Stimulated activated CD8-positive, alpha-beta memory T cell treated with anti-CD3 and anti-CD28 coated beads, Interleukin-15, amount 100 ng/mL, for 24 hours (primary cell): ENCODE data around the gene TNRC6B.
A peak's percentile ranks its signal among the peaks of the same experiment; 100 is the strongest.

ENCODE experiments used
- DNase-seq: peaks from one replicate; pipeline ENCODE4 v3.0.0-alpha.2; 2020; ENCODE audit warnings: low read depth

TNRC6B gene

DNA sequence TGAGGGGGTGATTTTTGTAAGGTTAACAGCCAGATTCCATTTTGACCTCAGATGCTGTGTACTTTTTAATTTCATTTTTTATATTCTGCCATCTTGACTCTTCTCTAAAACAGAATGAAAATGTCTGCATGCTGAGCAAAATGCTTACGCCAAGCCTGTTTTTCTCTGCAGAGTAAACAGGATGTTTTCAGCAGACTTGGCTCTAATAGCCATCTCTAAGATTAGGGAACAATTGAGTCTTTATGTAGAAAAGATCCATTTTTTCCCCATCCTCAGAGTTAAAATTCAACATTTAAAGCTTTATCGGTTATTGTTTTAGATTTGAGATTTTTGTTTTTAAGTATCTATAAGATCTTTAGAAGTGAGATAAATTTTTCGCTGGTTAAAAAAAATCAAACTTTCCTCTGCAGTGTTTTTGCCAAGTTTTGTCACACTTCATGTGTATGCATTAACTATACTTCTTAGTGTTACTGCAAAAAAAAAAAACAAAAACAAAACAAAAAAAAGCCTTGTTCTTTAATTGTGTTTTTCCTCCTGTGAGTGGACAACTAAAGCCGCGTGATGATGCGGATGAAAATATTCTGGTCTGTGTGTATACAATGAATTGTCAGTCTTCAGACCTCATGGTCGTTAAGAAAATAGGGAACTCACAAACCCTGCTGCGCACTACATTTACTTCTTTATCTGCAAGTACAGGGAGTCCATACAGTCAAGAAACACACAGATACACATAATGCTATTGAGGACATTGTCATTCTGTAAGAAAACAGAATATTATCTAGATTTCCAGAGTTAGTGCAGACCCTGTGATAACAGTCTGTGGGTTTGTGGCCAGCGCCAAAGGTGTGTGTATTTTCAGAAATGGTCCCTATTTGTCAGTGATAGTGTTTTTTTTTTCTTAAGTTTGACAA, 151.1 kb downstream of the TNRC6B start:
- no peak for DNase-seq

DNA sequence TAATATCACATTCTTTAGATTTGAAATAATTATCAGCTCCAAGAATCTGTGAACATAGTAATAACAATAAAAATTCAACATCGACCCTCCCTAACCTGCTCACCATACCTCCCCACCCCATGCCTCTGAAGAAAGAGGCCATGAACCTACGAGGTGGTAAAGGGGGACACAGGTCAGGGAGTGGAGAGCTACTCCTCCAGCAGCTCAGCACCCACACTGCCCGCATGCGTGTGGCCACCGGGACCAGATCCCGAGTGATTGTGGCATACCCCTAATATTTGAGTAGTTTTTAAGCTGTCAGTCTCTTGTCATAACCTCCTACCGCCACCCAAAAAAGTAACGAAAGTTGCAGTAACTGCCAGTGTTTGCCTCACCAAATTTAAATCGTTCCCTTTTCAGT, 151.7 kb downstream of the TNRC6B start:
- no peak for DNase-seq

DNA sequence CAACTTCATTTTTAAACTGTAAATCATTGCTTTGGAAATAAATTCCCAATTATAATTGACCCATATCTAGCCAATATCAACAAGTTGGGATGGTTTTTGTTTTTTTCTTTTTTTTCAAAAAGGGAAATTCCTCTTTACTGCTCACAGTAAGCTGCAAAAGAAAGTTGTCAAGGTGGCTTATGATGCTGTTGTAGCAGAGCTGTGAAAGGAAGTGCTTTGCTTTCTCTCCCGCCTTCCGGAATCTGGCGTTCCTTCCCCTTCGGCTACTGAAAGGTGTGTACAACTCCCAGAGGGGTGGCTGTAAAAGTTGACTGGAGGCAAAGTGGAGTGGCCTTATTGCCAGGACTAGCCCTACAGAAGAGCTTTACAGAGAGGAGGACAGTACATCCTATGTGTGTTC, 152.4 kb downstream of the TNRC6B start:
- no peak for DNase-seq

DNA sequence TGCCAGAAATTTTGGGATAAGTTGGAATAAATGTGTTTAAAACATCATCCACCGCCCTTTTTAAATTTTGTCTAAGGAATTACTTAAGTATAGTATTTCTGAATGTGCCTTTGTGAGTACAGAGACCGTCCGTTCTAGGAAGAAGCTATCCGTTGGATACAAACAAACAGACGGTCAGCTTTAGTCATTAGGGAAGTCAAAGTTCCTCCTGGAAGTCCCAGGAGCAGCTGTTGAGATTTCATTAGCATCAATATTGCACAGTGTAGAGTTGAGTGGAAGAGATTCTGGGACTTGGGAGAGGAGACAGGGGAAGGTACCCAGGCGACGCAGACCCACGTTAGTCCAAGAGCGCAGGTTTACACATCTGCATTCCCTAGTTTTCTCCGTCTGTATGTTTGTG, 152.9 kb downstream of the TNRC6B start:
- no peak for DNase-seq

DNA sequence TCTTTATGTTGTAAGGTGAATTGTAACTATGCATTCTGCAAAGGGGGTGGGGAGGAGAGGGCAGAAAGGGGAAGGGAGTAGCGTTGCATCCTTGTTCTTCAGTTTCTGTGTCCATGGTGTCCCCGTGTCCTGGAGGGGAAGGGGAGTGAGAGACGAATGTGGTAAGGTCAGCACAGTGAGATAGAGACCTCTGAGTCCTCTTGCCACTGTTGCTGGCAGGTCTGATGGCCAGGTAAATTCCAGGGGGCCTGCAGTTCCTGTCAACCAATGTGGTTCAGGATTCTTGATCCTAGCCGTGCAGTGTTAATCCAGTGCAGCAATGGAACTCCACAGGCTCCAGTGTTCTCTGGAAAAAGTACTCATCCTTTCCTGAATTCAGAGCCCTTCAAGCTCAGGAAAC, 154.0 kb downstream of the TNRC6B start:
- DNase-seq: no peak

DNA sequence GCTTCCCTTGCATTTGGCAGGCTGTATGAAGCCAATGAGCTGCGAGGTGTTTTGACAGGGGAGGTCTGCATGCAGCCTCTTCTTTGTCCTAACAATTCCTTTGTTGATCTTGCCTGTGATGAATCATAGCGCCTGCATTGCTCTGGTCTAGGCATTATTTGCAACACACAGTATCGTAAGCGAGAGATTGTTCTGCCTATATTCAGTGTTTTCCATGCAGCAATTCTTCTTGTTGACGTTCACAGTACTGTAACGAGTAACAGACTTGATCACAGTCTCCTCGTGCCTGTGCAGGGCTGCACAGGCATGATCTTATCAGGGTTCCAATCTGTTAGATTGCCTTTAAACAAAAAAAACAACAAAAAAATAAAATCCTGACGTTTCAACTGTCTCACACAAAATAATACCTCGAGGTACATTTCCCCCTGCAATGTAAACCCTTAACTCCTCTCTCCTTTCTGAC, 154.6 kb downstream of the TNRC6B start:
- DNase-seq: no peak

DNA sequence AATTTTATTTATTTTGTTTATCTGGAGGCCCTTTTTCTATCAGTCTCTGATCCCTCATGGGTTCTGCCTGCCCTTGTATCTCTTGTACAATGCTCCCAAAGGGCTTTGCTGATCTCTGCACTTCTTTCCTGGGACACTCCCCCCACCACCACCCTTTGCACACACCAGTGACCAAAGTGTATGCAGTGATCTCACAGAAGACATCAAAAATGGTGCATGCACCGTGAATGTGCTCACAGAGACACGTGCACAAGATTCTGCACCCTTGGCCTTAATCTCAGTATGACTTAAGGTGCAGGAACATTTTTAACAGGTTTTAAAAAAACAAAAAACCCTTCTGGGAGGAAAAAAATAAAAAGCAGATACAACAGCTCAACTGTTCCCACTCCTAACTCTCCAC, 156.3 kb downstream of the TNRC6B start:
- DNase-seq: no peak

DNA sequence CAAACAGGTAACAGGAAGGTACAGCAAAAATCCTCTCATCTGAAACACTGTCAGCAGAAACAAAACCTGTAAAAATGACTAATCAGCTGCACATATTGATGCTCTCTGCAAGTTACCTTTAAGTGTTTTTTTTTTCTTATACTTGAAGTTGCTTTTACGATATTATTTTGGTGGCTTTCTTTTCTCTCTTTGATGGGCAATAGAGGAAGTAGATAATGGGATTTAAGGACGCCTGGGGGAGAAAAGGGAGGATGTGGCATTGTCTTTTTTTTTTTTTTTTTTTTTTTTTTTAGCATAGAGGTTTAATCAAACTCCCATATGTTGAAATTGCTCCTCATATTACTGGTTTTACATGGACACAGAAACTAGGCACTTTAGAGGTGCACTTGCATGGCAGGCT, 157.2 kb downstream of the TNRC6B start:
- DNase-seq: no peak

DNA sequence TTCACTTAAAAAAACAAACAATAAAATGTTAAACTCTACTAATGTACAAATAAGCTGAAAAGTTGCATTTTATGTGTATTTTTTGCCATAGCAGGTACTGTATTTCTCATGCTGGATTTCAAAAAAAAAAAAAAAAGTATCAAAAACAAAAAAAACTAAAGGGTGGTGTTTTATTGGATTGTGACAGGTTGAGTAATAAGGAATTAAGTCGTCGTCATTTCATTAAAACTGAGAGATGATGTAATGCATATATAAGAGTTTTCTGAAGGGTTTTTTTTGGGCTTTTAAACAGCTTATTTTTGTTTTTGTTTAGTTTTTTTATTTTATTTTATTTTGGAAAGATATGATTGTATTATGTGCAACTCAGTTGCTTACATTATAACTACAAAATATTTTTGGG, 157.6 kb downstream of the TNRC6B start:
- no peak for DNase-seq

DNA sequence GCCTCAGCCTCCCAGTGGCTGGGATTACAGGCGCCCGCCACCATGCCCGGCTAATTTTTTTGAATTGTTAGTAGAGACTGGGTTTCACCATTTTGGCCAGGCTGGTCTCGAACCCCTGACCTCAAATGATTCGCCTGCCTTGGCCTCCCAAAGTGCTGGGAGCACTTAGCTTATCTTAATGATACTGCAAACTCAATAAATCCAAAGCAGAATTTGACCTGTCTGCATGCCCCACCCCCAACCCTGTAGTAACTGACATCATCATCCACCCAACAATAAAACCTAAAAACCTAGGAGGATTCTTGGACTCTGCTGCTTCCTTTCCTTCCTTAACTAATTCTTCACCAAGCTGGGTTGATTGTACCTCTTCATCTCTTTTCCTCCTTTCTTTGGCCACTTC, 162.3 kb downstream of the TNRC6B start:
- DNase-seq: no peak

DNA sequence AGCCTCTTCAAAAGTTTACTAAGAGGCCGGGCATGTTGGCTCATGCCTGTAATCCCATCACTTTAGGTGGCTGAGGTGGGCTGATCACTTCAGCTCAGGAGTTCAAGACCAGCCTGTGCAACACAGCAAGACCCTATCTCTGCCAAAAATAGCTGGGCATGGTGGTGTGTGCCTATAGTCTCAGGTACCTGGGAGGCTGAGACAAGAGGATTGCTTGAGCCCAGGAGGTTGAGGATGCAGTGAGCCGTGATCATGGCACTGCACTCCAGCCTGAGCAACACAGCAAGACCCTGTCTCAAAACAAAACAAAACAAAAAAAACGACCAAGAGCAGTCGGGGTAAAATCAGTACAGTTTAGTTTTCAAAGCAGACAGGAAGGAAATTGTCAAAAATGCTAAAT, 163.9 kb downstream of the TNRC6B start:
- DNase-seq: no peak

DNA sequence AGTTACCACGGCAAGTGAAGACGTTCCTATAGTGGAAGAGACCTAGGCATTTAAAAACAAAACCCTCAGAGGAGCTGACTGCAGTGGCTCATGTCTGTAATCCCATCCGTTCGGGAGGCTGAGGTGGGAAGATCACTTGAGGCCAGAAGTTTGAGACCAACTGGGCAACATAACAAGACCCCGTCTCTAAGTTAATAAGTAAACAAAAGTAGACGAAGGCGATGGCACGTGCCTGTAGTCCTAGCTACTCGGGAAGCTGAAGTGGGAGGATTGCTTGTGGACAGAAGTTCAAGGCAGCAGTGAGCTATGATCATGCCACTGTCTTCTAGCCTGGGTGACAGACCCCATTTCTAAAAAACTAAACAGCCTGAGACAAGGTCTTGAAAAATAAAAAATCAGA, 164.8 kb downstream of the TNRC6B start:
- no peak for DNase-seq

DNA sequence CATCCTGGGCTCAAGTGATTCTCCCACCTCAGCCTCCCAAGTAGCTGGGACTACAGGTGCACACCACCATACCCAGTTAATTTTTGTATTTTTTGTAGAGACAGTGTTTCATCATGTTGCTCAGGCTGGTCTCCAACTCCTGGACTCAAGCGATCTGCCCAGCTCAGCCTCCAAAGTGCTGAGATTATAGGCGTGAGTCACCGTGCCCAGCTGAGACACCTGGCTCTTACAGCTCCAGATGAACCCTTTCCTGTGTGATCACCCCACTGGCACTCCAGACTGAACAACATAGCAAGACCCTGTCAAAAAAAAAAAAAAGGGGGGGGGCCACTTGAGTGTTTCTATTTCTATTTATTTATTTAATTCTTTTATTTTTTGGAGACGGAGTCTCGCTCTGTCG, 167.5 kb downstream of the TNRC6B start:
- DNase-seq: no peak

DNA sequence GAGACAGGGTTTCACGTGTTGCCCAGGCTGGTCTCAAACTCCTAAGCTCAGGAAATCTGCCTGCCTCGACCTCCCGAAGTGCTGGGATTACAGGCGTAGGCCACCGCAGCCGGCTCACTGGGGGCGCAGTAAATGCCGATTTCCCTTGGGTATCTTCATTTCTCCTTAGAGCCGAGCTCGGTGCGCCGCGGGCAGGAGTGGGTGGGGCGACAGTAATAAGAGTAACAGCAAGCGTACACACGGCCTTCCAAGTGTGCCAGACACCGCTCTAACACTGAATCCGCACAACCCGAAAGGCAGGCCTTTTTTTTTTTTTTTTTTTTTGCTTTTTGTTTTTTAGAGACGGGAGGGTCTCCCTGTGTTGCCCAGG, 168.1 kb downstream of the TNRC6B start:
- DNase-seq: no peak

DNA sequence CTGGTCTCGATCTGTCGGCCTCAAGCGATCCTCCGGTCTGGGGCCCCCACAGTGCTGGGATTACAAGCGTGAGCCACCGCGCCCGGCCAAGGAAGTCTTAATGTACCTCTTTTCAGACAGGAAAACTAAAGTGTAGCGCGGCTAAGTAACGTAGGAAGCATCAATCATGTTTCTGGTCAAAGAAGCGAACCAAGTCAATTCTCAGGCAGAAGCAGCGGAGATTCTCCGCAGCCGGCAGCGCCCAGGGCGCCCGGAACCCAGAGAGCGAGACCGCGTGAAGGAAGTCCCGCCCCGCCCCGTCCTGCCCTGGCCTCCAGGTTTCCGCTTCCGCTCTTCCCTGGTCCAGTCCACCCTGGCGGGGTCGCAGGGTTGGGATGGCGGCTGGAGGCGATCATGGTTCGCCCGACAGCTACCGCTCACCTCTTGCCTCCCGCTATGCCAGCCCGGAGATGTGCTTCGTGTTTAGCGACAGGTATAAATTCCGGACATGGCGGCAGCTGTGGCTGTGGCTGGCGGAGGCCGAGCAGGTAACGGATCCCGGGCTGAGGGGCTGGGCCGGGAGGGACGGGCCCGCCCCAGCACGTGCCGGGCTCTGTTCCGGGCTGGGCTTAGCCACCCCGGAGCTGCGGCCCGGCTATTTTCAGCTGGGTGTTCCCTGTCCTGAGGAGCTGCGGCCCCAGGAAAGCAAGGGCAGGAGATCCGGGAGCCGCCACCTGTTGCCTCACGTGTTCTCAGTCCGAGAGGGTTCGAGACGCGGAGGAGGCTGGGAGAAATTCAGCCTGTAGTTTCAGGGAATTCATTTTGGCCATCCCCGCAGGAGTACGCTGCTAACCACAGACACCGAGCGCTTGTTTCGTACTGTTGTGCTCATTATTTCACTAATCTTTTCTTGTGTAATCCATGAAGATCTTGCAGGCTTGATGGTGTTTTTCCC, 168.7 kb downstream of the TNRC6B start, which contains the start of gene ADSL:
TSS of gene ADSL (plus strand) at position 316 of the 934 bp plus-strand sequence. CDS start at position 375, 59 bp downstream.
- DNase-seq: peak; percentile 75

DNA sequence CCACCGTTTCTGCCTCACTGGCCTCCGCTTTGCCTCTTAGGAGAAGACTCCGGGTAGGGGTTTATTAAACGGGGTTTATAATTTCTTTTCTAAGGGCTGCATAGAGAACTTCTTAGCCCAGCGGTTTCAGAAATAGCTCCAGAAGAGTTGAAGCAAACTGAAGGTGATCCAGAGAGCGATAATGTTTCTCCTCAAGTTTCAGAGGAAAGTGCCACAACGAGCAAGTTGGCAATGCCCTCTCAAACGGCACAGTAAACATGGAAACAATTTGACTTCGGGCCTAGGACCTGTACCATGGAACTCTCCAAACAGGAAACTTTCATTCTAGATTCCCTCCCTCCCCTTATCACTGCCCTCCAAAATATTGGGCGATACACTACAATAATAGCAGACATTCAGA, 169.6 kb downstream of the TNRC6B start:
- DNase-seq: no peak

DNA sequence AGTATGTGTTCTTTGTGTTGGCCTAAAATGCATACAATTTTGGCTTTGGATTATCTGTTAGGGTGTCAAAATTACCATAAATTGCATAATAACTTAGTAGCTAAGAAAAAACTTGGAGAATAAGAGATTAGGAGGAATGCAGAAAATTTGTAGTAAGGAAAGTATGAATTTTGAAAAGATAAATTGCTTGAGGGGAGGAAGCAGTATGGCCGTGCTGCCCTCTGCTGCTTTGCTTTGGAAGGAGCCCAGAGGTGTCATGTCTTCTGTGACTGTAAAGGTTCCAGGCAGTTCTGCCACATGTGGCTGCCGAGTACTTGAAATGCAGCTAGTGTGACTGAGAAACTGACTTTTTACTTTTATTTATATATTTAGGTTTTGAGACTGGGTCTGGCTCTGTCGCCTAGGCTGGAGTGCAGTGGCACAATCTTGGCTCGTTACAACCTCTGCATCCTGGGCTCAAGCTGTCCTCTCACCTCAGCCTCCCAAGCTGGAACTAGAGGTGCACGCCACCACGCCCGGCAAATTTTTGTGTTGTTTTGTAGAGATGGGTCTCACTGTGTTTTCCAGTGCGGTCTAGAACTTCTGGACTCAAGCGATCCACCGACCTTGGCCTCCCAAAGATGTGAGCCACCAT, 170.4 kb downstream of the TNRC6B start:
- no peak for DNase-seq

DNA sequence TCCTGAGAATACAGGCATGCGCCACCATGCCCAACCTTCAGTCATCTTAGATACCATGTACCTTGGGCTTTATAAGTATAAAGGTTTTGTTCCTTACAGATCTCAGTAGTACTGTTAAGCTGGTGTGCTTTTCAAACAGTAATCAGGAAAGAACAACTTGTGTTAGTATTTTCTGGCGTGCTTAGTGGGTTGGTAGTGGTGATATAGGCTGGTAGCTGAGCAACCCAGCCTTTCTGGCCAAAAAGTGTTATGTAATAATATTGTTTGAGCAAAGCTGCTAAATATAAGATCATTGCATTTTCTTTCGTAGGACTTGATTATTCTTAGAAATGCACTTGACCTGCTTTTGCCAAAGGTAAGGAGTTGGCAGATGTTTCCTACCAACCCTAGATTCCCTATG, 175.0 kb downstream of the TNRC6B start:
- DNase-seq: no peak

DNA sequence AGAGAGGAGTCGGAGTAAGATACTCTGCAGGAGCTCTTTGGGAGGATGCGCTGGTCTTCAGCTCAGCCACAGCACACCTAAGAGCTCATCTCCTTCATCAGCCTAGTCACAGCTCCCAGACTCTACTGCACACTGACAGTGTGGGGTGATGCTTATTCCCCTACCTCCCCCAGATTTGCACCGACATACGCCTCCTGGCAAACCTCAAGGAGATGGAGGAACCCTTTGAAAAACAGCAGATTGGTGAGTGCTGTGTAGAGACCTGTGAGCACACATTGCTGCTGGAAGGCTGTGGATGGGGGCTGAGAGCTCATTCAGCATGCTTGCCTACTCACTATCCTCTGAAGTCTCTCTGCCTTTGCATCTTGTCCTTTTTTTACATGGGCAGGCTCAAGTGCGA, 183.4 kb downstream of the TNRC6B start:
- no peak for DNase-seq

DNA sequence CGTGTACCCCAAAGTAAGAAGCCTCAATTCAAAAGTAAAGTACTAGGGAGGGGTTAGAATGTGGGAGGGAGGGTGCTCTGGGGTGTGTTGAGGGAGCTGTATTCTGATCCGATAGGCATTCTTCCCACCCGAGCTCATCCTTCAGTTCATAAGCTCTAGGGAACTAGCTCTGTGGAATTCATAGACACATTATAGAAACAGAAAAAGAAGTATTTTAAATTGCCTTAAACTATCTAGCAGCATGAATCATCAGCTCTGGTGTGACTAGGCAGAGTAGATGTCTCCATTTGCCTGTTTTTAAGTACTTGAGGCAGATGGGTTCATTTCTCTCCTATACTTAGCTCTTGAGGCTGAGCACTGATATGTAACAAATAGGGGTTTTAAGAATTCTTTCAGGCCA, 185.3 kb downstream of the TNRC6B start:
- DNase-seq: no peak

DNA sequence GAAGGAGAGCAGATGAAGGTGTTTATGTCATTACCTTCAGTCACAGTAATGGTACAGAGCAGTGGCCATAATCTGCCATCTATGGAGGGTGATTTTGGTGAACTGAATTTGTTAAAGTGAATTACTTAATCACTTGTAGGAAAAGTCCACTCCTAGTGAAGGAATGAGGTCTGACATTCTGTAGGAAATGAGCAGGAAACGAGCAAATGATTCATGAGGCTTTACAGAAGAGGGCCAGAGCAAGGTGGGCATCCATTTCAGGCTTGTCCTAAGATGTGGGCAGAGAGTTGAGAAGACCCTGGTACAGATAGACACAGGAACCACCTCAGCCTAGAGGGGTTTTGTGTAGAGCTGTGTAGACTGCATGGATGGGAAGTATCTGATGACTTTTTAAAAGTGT, 186.7 kb downstream of the TNRC6B start:
- DNase-seq: no peak

DNA sequence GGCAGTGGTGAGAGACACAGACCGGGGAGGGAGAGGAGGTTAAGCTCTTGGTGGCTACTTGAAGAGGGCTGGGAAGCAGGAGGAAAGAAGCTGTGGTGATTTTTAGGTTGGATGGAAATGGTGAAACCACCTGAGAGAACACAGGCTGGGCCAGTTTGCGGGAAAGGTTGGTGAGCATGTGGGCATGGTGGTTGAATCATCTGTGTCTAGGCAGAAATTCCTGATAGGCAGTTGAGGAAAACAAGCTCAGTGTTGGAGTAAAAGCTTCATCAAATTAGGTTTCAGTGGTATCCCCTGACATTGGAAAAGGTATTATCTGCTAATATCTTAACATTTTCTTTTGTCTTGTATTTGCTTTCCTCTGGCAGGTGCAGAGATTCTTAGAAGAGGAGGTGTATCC, 188.3 kb downstream of the TNRC6B start:
- no peak for DNase-seq
